Measurements from ENCODE around the gene RAD51B.
A peak's percentile ranks its signal among the peaks of the same experiment; 100 is the strongest.

Gene RAD51B

DNA sequence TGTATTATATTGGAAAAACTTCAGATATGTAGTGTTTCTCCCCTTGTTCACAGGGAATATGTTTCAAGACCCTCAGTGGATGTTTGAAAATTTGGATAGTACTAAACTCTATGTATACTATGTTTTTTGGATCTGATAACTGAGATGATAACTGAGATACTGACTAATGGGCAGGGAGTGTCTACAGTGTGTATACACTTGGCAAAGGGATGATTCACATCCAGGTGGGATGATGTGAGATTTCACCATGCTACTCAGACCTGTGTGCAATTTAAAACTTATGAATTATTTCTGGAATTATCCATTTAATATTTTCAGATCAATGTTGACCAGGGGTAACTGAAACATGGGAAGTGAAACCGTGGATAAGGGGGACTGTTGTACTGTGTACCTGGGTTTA is 13.8 kb downstream of the RAD51B start:
- DNase-seq (ENCODE audit: low spot score) = no peak

DNA sequence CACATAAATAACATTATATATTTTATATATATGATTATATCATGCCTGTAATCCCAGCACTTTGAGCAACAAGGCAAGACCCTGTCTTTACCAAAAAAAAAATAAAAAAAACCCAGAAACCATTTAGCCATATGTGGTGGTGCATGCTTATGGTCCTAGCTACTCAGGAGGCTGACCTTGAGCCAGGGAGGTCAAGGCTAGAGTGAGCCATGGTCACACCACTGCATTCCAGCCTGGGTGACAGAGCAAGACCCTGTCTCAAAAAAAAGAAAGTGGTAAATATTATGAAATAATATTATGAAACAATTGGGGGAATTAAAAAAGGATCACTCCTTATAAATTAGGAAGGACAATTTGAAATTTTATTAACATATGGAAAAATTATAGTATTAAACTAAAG is 16.0 kb downstream of the RAD51B start:
- DNase-seq (ENCODE audit: low spot score) = no peak

DNA sequence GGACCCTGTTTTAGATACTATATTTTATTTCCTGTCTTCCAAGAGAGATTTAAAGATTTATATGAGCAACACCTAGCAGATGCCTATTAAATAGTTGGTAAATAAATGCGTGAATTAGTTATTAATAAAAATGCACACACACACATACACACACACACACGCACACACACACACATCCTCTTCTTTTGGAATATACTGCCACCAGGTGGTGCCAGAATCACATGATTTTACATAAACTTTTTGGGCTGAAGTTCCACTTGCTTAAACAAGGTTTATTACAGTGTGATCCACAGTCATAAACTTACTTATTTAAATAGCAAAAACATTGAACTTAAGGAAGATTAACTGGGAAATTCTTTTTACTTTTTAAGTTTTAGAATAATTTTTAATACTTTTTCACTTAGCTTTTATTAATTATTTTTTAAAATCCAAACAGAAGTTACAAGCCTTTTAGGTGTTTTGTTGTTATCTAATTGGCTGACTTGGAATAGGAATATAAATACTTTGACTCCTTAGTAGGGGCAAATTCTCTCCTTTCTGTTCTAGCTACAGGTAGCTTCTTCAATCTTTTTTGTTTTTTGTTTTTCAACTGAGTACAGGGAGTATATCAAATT is 17.5 kb downstream of the RAD51B start:
- DNase-seq (ENCODE audit: low spot score) = peak; percentile 36

DNA sequence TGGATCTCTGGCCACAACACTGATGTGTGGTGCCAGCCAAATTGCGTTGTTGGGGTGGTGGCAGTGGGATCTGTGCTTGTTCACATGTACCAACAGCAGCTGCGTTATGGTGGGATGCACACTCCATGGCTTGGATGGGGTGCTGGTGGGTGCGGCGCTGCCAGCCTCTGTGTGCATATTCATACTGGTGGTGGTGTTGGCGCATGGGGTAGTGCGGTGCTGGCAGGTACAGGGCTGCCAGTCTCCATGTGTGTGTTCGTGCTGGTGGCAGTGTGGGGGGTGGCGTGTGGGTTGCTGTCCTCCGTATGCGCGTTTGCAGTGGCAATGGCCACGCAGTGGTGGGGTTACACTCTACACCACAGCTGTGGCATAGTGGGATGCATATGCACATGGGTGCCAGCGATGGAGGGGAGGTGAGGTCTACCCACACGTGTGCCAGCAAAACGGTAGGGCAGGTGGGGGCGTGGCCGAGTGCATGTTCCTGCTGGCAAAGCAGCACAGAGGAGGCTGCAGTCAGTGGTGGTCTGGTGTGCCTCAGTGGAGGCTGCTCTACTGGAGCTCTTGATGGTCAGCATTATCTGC is 26.5 kb downstream of the RAD51B start:
- no peak for DNase-seq (ENCODE audit: low spot score)

DNA sequence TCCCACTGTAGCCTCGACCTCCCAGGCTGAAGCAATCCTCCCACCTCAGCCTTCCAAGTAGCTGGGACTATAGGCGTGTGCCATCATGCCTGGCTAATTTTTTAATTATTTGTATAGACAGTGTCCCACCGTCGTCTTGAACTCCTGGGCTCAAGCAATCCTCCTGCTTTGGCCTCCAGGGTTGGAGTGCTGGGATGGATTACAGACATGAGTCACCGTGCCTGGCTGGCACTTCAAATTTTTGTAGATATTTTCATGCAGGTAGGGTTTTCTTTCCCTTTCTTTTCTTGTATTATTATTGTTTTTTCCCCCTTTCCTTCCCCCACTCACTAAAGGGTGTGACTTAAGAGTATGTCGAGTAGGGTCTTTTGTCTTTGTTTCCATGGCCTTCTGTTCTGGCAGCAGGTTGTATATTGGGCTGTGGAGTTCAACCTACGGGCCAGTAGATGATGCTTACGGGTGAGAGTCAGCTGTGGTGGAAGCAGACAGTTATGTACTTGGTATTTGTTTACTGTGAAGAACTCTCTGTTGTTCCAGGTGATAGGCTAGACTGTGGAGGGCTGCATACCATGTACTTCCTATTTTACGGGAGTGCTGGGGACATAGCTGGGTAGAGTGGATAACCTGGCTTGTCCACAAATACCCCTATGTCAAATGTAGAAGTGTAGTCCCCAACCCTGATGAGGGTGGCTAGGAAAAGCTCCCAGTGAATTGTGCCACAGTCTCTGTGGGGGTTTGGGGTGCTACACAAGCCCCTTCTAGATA is 30.7 kb downstream of the RAD51B start:
- DNase-seq (ENCODE audit: low spot score) = no peak

DNA sequence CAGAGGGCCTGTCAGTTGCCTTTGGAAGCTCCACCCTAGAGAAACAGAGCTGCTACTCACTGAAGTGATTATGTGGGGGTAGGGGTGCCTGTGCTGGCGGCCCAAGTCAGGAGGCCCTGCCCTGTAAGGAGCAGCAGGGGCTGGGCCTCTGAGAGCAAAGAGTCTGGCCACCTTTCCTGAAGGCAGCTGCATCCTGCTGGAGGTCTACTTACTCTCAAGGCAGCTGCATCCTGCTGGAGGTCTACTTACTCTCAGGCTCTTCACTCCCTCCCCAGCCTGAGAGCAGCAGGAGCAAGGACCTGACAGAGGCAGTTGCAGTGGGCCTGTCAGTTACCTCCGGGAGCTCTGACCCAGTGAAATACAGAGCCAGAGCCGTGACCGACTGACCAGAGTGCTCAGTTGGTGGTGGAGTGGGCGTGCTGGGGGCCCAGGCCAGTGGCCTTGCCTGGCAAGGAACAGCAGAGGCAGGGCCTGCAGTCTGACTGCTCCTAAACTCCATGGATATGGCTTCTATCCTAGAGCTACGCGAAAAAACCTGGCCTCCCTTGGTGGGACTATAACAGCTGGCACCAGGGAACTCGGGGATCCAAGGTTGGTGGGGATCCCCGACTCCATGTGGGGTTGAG is 32.3 kb downstream of the RAD51B start:
- DNase-seq (ENCODE audit: low spot score) = no peak

DNA sequence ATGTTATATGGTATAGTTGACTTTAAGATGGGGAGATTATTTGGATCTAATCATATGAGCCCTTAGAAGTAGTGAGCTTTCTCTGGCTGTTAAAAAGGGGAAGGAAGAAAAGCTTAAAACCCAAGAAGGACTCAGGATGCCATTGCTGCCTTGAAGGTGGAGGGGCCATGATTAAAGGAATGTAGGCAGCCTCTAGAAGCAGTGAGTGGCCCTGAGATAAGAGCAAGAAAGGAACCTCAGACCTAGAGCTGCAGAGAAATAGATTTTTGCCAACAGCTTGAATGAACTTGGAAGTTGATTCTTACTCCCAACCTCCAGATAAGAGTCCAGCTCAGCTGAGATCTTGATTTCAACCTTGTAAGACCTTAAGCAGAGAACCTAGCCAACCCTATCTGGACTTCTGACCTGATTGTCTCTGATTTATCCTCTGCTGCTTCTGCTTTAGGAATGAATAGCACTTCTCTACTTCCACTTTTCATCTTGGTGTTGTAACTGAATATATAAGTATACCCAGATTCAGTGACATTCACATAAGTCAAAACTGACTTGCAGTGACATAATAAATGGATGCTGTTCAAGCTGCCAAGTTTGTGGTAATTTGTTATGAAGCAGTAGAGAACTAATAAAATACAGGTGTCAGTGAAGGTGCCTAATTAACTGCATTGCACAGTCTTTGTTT is 33.5 kb downstream of the RAD51B start:
- no peak for DNase-seq (ENCODE audit: low spot score)

DNA sequence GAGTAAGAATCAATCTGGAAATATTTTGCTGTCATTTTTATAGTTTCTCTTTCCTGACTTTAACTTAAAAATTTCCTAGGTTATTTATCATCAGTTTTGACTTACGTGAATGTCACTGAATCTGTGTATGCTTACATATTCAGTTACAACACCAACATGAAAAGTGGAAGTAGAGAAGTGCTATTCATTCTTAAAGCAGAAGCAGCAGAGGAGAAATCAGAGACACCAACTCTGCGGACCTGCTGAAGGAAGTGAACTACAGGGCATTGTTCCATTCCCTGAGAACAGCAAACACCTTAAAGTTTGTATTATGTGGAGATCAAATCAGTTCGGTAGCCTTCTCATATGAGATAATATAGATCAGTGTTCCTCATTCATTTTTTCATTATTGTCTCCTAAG is 34.1 kb downstream of the RAD51B start:
- DNase-seq (ENCODE audit: low spot score) = no peak

DNA sequence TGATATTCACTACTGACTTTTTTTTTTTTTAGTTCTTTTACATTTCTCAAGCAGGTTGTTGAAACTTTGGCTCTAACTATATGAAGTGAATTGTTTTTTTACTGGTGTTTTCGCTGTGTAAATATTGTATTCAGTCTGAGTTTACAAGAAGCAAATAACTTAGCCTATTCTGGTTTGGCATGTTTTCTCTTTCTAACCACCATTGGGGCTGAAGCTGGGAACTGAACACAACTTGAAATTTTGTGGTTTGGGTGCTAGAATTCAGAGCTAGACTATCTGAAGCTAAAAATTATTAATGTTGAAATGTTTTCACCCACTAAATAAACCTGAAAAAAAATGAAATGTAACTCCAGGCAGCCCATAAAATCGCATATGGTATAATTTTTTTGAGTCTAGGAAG is 37.2 kb downstream of the RAD51B start:
- DNase-seq (ENCODE audit: low spot score) = no peak

DNA sequence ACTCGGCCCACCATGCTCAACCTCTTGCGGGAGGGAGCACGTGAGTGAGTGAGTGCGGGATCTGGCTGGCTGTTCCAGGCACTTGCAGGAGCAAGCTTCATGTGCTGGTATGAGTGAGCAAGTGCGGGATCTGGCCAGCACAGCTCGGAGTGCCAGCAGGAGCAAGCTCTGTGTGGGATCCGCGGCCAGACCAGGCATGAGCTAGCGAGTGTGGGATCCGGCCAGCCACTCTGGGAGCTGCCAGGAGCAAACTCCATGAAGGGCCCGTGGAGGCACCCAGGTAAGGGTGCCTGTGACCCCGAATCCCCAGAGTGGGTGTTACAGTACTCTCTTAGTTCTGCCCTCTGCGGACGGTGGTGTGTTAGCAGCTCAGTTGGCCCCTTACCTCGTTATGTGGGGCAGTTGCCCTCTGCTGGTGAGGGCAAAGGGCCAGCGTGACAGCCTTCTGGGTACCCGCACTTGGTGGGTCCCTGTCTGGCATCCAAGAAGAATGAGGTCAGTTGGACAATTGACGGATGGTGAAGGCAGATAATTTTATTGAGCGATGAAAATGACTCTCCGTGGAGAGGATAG is 38.3 kb downstream of the RAD51B start:
- DNase-seq (ENCODE audit: low spot score) = no peak

DNA sequence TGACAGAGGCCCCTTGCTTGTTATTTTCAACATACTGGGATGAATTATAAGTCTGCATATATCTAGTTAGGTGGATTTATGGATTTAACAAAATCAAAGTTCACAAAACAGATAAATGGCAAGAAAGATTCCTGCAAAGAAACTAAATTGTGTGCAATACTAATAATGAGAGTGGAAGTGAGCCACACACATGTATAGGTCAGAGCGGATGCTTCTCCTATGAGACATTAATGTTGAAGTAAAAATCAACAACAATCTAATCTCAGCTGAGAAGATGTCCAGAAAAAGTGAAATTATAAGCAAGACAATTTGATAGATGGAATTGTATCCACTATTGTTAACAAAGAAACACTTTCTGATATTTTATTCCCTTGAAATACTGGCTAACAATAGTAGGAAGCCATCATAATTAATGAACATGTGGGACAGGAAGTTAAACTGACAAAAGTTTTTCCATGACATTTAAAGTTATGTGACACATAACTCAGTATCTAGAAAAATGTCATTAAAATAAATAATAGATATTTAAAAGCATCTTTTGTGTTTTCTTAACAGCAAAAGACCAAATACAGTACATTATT is 39.7 kb downstream of the RAD51B start:
- DNase-seq (ENCODE audit: low spot score) = no peak

DNA sequence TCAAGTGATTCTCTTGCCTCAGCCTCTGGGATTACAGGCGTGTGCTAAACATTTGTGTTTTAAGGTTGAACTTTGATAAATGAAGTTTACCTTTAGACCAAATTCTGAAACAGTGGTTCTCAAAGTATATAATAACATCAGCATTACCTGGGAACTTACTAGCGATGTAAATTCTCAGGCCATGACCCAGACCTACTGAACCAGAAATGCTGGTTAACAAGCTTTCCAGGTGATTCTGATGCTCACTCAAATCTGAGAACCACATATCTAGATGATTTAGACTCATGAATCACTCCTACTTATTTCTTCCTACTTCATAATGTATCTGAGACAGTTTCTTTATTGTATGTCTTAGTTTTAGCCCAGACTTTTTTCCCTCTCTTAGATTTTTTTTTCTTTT is 43.6 kb downstream of the RAD51B start:
- no peak for DNase-seq (ENCODE audit: low spot score)

DNA sequence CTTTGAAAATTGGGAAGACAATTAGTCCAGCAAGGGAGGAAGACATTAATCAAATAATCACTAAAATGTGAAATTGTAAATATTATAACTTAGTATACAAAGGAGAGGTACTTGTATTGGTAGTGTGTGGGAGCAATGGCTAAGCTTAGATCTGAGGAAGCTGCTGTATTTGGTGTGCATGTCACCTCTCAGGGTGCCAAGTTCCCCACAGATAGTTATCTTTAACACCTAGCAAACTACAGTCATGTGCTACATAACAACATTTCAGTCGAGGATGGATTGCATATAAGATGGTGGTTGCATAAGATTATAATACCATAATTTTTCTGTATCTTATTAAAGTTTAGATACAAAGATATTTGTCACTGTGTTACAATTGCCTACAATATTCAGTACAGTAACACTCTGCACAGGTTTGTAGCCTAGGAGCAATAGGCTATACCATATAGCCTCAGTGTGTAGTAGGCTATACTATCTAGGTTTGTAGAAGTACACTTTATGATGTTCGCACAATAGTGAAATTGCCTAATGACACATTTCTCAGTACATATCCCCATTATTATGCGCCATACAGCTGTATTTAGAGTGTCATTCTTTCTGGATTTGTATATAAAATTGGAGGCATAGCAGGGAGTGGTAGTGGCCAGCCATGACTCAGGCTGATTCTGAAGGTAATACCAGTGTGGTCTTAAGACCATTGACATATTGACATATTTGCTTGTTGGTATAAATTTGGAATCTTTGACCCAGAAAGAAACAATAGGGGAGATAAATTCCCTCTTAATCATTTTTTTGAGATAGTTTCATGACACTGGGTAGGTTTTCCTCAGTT is 55.8 kb downstream of the RAD51B start:
- no peak for DNase-seq (ENCODE audit: low spot score)

DNA sequence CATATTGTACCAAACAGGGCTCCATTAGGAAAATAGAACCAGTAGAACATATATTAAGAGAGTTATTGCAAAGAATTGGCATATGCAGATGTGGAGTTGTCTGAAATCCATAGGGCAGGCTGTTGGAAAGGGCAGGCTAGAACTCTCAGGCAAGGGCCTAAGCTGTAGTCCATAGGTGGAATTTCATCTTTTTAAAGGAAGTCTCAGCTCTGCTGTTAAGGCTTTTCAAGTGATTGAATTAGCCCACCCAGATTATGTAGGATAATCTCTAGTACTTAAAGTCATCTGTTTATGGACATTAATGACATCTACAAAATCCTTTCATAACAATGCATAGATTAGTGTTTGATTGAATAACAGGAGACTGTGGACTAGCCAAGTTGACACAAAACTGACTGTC is 59.4 kb downstream of the RAD51B start:
- no peak for DNase-seq (ENCODE audit: low spot score)

DNA sequence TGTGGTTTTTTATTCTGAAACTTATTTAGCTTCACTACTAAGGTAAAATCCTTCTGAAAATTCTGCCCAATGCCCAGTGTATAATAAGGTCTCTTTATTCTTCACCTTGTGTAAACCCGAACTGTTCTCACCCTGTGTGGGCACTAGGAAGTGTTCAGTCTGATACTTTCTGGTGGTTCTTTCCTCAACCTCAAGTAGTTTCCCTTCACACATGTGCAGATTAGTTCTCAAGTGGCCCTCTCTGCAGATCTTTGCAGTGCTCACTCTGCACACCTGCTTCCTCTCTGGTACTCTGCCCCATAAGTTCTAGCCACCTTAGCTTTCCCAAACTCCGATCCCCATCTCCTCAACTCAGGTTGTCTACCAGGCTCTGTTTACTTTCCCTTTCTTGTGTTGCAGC is 61.6 kb downstream of the RAD51B start:
- DNase-seq (ENCODE audit: low spot score) = no peak

DNA sequence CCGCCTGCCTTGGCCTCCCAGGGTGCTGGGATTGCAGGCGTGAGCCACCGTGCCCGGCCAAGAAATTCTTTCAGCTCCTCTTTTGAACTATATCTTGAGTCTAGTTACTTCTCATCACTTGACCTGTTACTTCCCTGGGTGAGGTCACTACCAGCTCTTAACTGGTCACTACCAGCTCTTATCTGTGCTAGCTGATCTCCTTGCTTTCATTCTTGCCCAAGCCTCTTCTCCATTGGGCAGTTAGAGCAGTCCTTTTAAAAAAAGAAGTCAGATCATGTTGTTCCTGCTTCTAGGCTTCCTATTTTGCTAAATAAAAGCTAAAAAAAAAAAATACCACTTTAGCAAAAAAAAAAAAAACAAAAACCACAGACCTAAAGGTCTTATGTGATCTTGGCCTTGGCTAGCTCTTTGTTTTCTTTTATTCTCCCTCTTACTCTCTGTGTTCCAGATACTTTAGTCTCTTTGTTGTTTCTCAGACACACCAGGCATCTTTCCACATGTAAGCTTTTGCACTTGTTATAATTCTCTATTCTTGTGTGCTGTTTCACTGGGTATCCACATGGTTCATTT is 63.5 kb downstream of the RAD51B start:
- DNase-seq (ENCODE audit: low spot score) = no peak

DNA sequence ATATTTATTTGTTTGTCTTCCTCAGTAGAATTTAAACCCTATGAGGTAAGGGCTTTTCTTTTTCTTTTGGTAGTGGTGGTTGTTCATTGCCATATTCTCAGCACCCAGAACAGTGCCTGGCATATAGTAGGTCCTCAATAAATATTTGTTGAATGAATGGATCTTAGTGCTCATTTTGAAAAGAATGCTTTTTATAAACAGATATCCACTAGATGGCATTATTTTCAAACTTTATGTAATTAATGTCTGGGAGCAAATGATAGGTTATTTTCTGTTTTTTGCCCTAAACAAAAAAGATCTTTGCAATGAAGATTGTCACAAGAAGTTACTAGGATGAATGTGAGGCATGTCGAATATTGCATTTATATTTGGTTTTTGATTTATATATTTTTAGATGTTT is 64.1 kb downstream of the RAD51B start:
- no peak for DNase-seq (ENCODE audit: low spot score)

DNA sequence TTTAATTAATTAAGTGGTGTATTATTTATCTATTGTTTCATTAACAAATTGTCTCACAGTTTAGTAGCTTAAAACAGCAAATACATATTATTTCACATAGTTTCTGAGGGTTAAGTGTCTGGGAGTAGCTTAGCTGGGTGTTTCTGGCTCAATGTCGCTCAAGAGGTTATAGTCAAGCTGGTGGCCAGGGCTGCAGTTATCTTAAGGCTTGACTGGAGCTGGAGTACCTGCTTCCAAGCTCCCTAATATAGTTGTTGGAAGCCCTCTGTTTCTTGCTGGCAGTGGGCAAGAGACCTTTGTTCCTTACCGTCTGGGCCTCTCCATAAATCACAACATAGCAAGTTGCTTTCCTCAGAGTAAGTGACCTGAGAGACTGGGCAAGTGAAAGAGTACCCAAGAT is 66.6 kb downstream of the RAD51B start:
- DNase-seq (ENCODE audit: low spot score) = no peak

DNA sequence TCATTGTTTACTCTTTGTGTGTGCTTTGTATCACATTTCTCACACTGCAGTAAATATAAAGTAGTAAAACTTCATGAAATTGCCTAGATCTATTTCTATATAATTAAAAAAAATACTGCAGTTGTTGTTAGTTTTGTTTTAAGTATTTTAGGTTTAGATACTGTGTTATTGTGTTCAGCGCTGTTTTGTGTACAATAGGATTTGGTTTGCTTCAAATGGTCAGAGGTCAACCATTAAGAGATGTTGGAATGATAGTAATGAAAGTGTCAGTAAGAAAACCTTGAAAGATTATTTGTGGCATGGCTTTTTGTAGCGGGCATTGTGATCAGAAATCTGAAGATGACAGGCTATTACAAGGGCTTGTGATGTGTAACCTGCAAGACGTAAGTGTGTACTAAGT is 67.9 kb downstream of the RAD51B start:
- DNase-seq (ENCODE audit: low spot score) = no peak

DNA sequence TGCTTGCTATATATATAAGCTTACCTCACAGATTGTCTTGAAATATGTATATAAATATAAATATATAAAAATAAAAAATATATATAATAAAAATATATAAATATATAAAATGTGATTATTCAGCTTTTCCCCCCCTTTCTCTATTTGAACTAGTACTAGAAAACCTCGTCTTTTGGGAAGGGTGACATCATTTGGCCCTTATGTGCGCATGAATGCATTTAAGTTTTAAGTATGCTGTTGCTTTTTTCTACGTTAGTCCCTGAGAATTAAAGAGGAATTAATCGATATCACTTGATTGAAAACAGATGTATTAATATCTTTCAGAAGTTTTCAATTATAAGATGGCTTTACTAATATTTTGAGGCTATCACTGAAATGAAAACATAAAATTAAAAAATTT is 69.9 kb downstream of the RAD51B start:
- DNase-seq (ENCODE audit: low spot score) = no peak

Data from SK-N-DZ (cell line).